Measurements from ENCODE around the gene ZNF709. TPM values are rescaled to one million over a fixed set of nuclear protein-coding genes. Genes with fewer than 3 reads are reported as not detected.
"Not testable (repeated sequence)": the region's sequence is repeated elsewhere in the genome, so short reads cannot be mapped to it uniquely, and the experiment has no call there.

ZNF709 gene
- total RNA-seq, 1 donor from 2014 or later, result 37.6 TPM

- DNase-seq, result no peak
These were observed 33.8 kb downstream of the ZNF709 start for GRCh38 chr19:12450844-12451243.

GRCh38 chr19:12448808-12449207, 35.8 kb downstream of the ZNF709 start:
- no peak for DNase-seq

GRCh38 chr19:12440541-12441316, 43.9 kb downstream of the ZNF709 start, which contains the start of gene ZNF443:
Gene ZNF443, minus strand, starts transcription at chr19:12441021. Its CDS starts 107 bp downstream, at chr19:12440914.
- peak; percentile 98 for DNase-seq

- DNase-seq, result not testable (repeated sequence)
These were observed 44.7 kb downstream of the ZNF709 start for GRCh38 chr19:12439686-12440540.

GRCh38 chr19:12430726-12431299, 53.8 kb downstream of the ZNF709 start:
- not testable (repeated sequence) for DNase-seq

- no peak for DNase-seq
These were observed 58.7 kb downstream of the ZNF709 start for GRCh38 chr19:12425888-12426274.

GRCh38 chr19:12425236-12425887, 59.3 kb downstream of the ZNF709 start:
- no peak for DNase-seq

- DNase-seq, result not testable (repeated sequence)
These were observed 67.3 kb downstream of the ZNF709 start for GRCh38 chr19:12417273-12417672.

GRCh38 chr19:12411893-12412292, 72.7 kb downstream of the ZNF709 start:
- DNase-seq, result no peak

Small RNA genes within 50 kb of the gene (small RNA-seq; reads per million reads assigned to genes)
- gene MTCO1P27 (not detected), gene PPIAP20 (not detected)

Other genes starting within 250 kb of the ZNF709 start
- 18.6 TPM for gene ZNF44, start 189.9 kb downstream of the ZNF709 start, total RNA-seq
- gene ZNF563, start 151.2 kb downstream of the ZNF709 start, total RNA-seq, result 1.9 TPM
- gene ZNF442, start 119.1 kb downstream of the ZNF709 start, total RNA-seq, result 5.9 TPM
- 7.2 TPM for gene ZNF799, start 83.5 kb downstream of the ZNF709 start, total RNA-seq
- gene ZNF443, start 43.8 kb downstream of the ZNF709 start, total RNA-seq, result 13.9 TPM
- 34.0 TPM for gene ZNF564, start 66.7 kb upstream of the ZNF709 start, total RNA-seq
- gene ZNF490, start 126.0 kb upstream of the ZNF709 start, total RNA-seq, result 11.4 TPM
- 27.6 TPM for gene ZNF791, start 126.1 kb upstream of the ZNF709 start, total RNA-seq
- gene MAN2B1, start 181.9 kb upstream of the ZNF709 start, total RNA-seq, result 17.2 TPM
- 10.3 TPM for gene WDR83, start 182.0 kb upstream of the ZNF709 start, total RNA-seq
- 79.7 TPM for gene DHPS, start 197.1 kb upstream of the ZNF709 start, total RNA-seq
- not detected for gene GNG14, start 203.2 kb upstream of the ZNF709 start, total RNA-seq
- gene FBXW9, start 211.8 kb upstream of the ZNF709 start, total RNA-seq, result 6.4 TPM
- 54.0 TPM for gene TNPO2, start 239.1 kb upstream of the ZNF709 start, total RNA-seq
- 138 TPM for gene TRIR, start 249.9 kb upstream of the ZNF709 start, total RNA-seq